Activated CD4-positive, alpha-beta T cell treated with anti-CD3 and anti-CD28 coated beads, Interleukin-2, amount 50 U/mL, for 24 hours (primary cell): ENCODE data around the gene NLGN4X.

Source experiments
- DNase-seq, 2 donors: peaks; one replicate each; pipeline ENCODE4 v3.0.0-alpha.2; 2020; ENCODE audit warnings: low read depth in 1 of 2, low spot score in 1 of 2

NLGN4X gene

GRCh38 chrX:6159468-6159867 lies 69.2 kb downstream of the NLGN4X start:
- no peak for DNase-seq

- no peak for DNase-seq
Measured at GRCh38 chrX:6151971-6152370, 76.7 kb downstream of the NLGN4X start.

GRCh38 chrX:6149060-6149872 lies 79.4 kb downstream of the NLGN4X start:
- no peak for DNase-seq

- DNase-seq = no peak
Measured at GRCh38 chrX:6134255-6134654, 94.4 kb downstream of the NLGN4X start.

- no peak for DNase-seq
Measured at GRCh38 chrX:6132970-6133369, 95.7 kb downstream of the NLGN4X start.

GRCh38 chrX:6131287-6131686 lies 97.4 kb downstream of the NLGN4X start:
- no peak for DNase-seq

GRCh38 chrX:6129195-6129594 lies 99.5 kb downstream of the NLGN4X start:
- no peak for DNase-seq

GRCh38 chrX:6120329-6120728 lies 108.3 kb downstream of the NLGN4X start:
- no peak for DNase-seq

GRCh38 chrX:6095469-6095868 lies 133.2 kb downstream of the NLGN4X start:
- no peak for DNase-seq

GRCh38 chrX:6074532-6074931 lies 154.1 kb downstream of the NLGN4X start:
- no peak for DNase-seq

GRCh38 chrX:6071731-6072130 lies 156.9 kb downstream of the NLGN4X start:
- no peak for DNase-seq

- no peak for DNase-seq
Measured at GRCh38 chrX:6067600-6067999, 161.1 kb downstream of the NLGN4X start.

GRCh38 chrX:6053141-6053540 lies 175.5 kb downstream of the NLGN4X start:
- no peak for DNase-seq

GRCh38 chrX:6052111-6052745 lies 176.4 kb downstream of the NLGN4X start:
- DNase-seq = no peak

- DNase-seq = no peak
Measured at GRCh38 chrX:6049132-6049531, 179.5 kb downstream of the NLGN4X start.

- DNase-seq = no peak
Measured at GRCh38 chrX:6041630-6042029, 187.0 kb downstream of the NLGN4X start.

GRCh38 chrX:6029014-6029413 lies 199.7 kb downstream of the NLGN4X start:
- DNase-seq = no peak

- DNase-seq = no peak
Measured at GRCh38 chrX:6026980-6027379, 201.7 kb downstream of the NLGN4X start.

GRCh38 chrX:6026429-6026828 lies 202.2 kb downstream of the NLGN4X start:
- no peak for DNase-seq

- no peak for DNase-seq
Measured at GRCh38 chrX:6024204-6024603, 204.5 kb downstream of the NLGN4X start.

GRCh38 chrX:6021316-6022091 lies 207.2 kb downstream of the NLGN4X start:
- DNase-seq = peak in 1 of 2 donors; percentile 21

- no peak for DNase-seq
Measured at GRCh38 chrX:6019076-6019475, 209.6 kb downstream of the NLGN4X start.
